DMS 273 (cell line): Measurements from ENCODE around the gene ZBTB7A.
"Not testable (repeated sequence)": the region's sequence is repeated elsewhere in the genome, so short reads cannot be mapped to it uniquely, and the experiment has no call there.

ENCODE experiments used
- DNase-seq: peaks from one replicate; lab custom pipeline; 2025; ENCODE audit not compliant: unreplicated experiment; lab: John Stamatoyannopoulos, UW

Gene ZBTB7A

GRCh38 chr19:4016903-4017638 lies 49.6 kb downstream of the ZBTB7A start:
- no peak for DNase-seq

- no peak for DNase-seq
These were observed 50.2 kb downstream of the ZBTB7A start for GRCh38 chr19:4016486-4016885.

- DNase-seq: no peak
These were observed 50.8 kb downstream of the ZBTB7A start for GRCh38 chr19:4015705-4016402.

GRCh38 chr19:4014541-4015491 lies 51.9 kb downstream of the ZBTB7A start:
- no peak for DNase-seq

GRCh38 chr19:4013886-4014540 lies 52.7 kb downstream of the ZBTB7A start:
- no peak for DNase-seq

- no peak for DNase-seq
These were observed 53.6 kb downstream of the ZBTB7A start for GRCh38 chr19:4012975-4013634.

GRCh38 chr19:4012092-4012974 lies 54.4 kb downstream of the ZBTB7A start:
- no peak for DNase-seq

GRCh38 chr19:4011430-4011829 lies 55.3 kb downstream of the ZBTB7A start:
- DNase-seq: not testable (repeated sequence)

GRCh38 chr19:4010808-4011110 lies 55.9 kb downstream of the ZBTB7A start:
- DNase-seq: no peak

GRCh38 chr19:4009990-4010807 lies 56.5 kb downstream of the ZBTB7A start:
- peak; percentile 93 for DNase-seq

- peak; percentile 66 for DNase-seq
These were observed 58.7 kb downstream of the ZBTB7A start for GRCh38 chr19:4007836-4008539.

- DNase-seq: peak; percentile 99
These were observed 59.5 kb downstream of the ZBTB7A start, which contains the start of gene PIAS4 for GRCh38 chr19:4007021-4007835. Gene PIAS4, plus strand, starts transcription at chr19:4007736. Its CDS starts 25 bp downstream, at chr19:4007761.

GRCh38 chr19:4005436-4005835 lies 61.3 kb downstream of the ZBTB7A start:
- not testable (repeated sequence) for DNase-seq

GRCh38 chr19:4000798-4001197 lies 65.9 kb downstream of the ZBTB7A start:
- not testable (repeated sequence) for DNase-seq

GRCh38 chr19:3998667-3999412 lies 67.9 kb downstream of the ZBTB7A start:
- DNase-seq: not testable (repeated sequence)

- no peak for DNase-seq
These were observed 71.1 kb downstream of the ZBTB7A start for GRCh38 chr19:3995607-3996006.
